K562 (cell line): Measurements from ENCODE around the gene SLC22A4. TPM values are rescaled to one million over a fixed set of nuclear protein-coding genes. Genes with fewer than 3 reads are reported as not detected.

ENCODE experiments used
- ARNT ChIP-seq, 2 experiments: fragments of 450-650 bp; IDR thresholded peaks; 2 replicates each; pipeline ENCODE4 v1.6.1; 2016; ENCODE audit warnings: mild to moderate bottlenecking in 1 of 2
- KAT8 ChIP-seq: fragments of 450-650 bp; IDR thresholded peaks from 2 replicates; pipeline ENCODE4 v1.6.1; 2016; ENCODE audit warnings: low read depth, mild to moderate bottlenecking
- NR2F6 ChIP-seq: fragments of 450-650 bp; formaldehyde crosslinking; IDR thresholded peaks from 2 replicates; pipeline ENCODE4 v1.4.0; 2020; ENCODE audit warnings: mild to moderate bottlenecking
- PKNOX1 ChIP-seq: fragments of 450-650 bp; IDR thresholded peaks from 2 replicates; pipeline ENCODE4 v1.6.1; 2016
- POLR2AphosphoS5 ChIP-seq: IDR thresholded peaks from 2 replicates; pipeline ENCODE4 v1.6.1; 2011; ENCODE audit warnings: mild to moderate bottlenecking, low read depth, low read length, moderate library complexity; ENCODE audit not compliant: control insufficient read depth, insufficient read depth
- PURB ChIP-seq: sonication (generic); formaldehyde crosslinking; IDR thresholded peaks from 2 replicates; pipeline ENCODE4 v1.9.0; 2021; ENCODE audit warnings: low read depth, mild to moderate bottlenecking, missing genetic modification reagents
- RAD21 ChIP-seq, 2 experiments: fragments of 250-450 bp in 1 of 2; fragments of 450-650 bp in 1 of 2; sonication (Bioruptor Pico) in 1 of 2; formaldehyde crosslinking in 1 of 2; IDR thresholded peaks in 1 of 2; conservative IDR thresholded peaks in 1 of 2; 2 replicates each; pipeline versions ENCODE4 v1.4.0 to v1.8.0; 2020 to 2022; ENCODE audit warnings: mild to moderate bottlenecking in 2 of 2, moderate library complexity in 1 of 2
- XRCC4 ChIP-seq: IDR thresholded peaks from one replicate; pipeline ENCODE4 v1.6.1; 2011; ENCODE audit not compliant: insufficient read depth, insufficient read length; ENCODE audit errors: extremely low read depth
- ZBTB1 ChIP-seq: sonication (generic); formaldehyde crosslinking; IDR thresholded peaks from 2 replicates; pipeline ENCODE4 v1.8.1; 2023; ENCODE audit warnings: missing genetic modification reagents, low read depth, mild to moderate bottlenecking, borderline replicate concordance
- ZNF311 ChIP-seq: fragments of 250-450 bp; sonication (Bioruptor Pico); IDR thresholded peaks from 2 replicates; pipeline ENCODE4 v1.4.0; 2020; ENCODE audit warnings: mild to moderate bottlenecking, moderate library complexity
- polyA plus RNA-seq, 8 experiments: library from polyadenylated mRNA; depleted of rRNA in 4 of 8; stranded (reverse) in 5 of 8; unstranded in 3 of 8; fragments of >200 nt; fragmentation: Nextera tagmentation in 2 of 8; fragmentation: Illumina TruSeq in 1 of 8; extraction: Ambion mirVana in 2 of 8; extraction: Trizol in 1 of 8; gene quantifications; 2 replicates each; pipeline versions ENCODE4 v1.2.1 to v1.2.3, GENCODE V29; 2011 to 2014; ENCODE audit warnings: inconsistent platforms in 1 of 8, missing spikeins in 1 of 8
- total RNA-seq, 7 experiments: library from RNA; depleted of rRNA in 6 of 7; stranded (reverse); fragments of >200 nt in 6 of 7; fragmentation: Illumina TruSeq in 2 of 7; extraction: Trizol in 2 of 7; gene quantifications; 2 replicates each; pipeline versions ENCODE4 v1.2.1 to v1.2.3, GENCODE V29; 2011 to 2021; ENCODE audit warnings: low replicate concordance in 1 of 7

SLC22A4 gene
- total and polyA plus RNA-seq, 9 of the 15 experiments (the other 6 are each of a cell fraction or from before 2014, with no cell fraction given): 2.7 to 9.5 (median 6.2) TPM

- TF ChIP-seq RAD21 (CRISPR knock-in tag; conservative IDR thresholded peaks at IDR 0.05 in 1 of 2, IDR thresholded peaks at IDR 0.05 in 1 of 2): peak in 1 of 2 experiments; percentile 67; a peak in 2 of 4 replicates
- no peak for TF ChIP-seq ZNF311
- TF ChIP-seq ZBTB1 (CRISPR knock-in tag): no peak
- no peak for TF ChIP-seq PURB (CRISPR knock-in tag)
- no peak for TF ChIP-seq NR2F6 (CRISPR knock-in tag)
- TF ChIP-seq KAT8: no peak
- no peak for TF ChIP-seq XRCC4
- no peak for TF ChIP-seq POLR2AphosphoS5
- TF ChIP-seq ARNT (IDR thresholded peaks at IDR 0.05): no peak
- no peak for TF ChIP-seq PKNOX1
Measured at GRCh38 chr5:132281856-132282614, 12.2 kb upstream of the SLC22A4 start (continued).
